Measurements from ENCODE around the gene BFSP1.

The BFSP1 gene

DNA sequence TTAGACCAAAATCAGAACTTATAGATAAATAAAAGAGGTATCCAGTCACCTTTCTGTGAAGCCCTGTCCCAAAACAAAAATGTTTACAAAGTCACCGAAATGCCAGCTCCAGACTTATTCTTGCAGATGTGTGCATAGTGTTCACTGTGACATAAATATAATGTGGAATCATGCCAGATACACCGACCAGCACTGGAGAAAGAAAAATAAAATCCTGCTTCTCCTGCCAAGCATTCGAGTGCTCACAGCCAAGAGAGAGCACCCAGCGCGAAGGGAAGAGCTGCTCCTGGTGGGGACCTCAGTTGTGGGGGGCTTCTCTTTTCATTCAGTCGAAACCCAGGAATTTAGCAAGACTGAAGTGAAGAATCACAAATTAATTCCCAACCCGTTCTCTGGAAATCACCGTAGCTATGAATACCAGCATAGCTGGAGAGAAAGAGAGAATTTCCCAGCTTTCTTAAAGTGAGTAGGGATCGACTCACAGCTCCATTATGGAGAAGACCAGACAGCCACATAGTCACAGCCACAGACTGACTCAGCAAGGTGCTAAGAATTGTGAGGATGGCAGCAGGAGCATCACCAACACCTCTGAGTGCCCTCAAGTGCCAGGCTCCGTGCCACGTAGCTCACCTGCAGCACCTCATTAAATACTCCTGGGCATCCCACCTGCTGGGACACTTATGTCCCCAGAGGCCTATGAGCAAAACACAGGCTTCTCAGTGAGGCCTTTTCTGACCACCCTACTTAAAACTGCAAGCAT lies 33.2 kb downstream of the BFSP1 start:
- DNase-seq (ENCODE audit: low read depth in 2 of 2): no peak

DNA sequence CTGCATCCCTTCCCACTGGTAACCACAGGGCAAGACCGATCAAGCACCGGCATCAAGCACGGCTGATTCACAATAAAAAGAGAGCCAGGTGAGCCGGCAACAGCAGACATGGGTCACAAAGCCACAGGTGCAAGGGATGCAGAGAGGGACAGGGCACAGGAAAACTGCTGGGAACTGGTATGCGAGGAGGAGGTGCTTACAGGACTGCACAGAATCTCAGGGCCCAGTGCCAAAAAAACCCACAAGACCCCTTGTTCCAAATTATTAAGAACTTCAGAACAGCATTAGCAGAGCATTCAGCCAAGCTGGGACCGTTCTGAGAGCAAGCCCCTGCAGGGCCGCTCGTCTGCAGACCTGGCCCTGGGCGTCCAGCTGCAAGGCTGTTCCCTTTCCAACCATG lies 35.4 kb downstream of the BFSP1 start:
- no peak for DNase-seq (ENCODE audit: low read depth in 2 of 2)

DNA sequence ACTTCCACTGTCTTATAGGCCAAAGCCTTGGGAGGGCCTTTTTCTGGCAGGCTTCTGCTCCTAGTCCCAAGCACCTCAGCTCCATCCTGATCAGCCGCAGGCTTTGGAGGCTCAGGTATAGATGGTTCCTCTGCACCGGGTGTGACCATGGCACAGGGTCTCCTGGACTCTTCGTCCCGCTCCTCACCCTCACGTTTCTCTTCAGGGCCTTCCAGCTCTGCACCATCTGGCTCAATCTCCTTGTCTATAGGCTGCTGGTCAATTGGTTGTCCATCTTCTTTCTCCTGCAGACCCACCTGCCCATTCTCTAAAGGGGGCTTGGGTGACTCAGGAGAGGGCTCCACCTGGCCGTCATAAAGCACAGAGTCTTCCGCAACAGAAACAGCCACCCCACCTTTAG lies 37.0 kb downstream of the BFSP1 start:
- DNase-seq (ENCODE audit: low read depth in 2 of 2): no peak

DNA sequence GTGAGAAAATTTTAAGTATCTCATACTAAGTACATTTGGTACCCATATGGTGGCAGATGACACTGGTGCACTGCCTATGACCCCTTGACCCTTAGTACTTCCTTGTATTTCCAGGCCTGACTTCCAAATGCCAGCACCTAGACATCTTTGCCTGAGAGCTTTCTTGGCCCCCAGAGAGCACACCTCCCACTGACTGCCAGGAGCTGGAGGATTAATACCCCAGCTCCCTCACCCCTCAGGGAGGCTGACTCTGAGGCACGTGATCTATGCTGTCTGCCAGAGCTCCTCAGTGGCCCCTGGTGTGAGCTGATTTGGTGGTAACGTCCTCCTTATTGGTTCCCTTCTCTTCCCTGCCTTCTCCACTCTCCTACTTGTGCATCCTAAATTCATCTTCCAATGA lies 38.0 kb downstream of the BFSP1 start:
- DNase-seq (ENCODE audit: low read depth in 2 of 2): no peak

DNA sequence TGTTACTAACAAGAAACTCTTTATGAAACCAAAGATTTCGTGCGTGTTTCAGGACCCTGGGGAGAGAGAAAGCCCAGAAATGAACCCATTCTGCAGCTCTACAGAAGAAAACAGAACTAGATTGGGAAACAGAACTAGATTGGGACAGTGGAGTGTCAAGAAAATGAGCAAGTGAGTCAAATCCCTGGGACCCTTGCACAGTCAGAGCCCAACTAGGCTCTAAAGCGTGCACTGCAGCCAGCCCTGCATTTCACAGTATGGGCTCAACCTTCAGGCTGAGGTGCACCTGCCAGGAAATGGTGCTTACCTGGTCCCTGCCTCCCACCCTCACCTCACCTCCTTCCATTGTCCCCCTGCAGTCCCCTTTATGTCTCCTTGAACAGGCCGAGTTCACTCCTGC lies 39.7 kb downstream of the BFSP1 start:
- DNase-seq (ENCODE audit: low read depth in 2 of 2): no peak

DNA sequence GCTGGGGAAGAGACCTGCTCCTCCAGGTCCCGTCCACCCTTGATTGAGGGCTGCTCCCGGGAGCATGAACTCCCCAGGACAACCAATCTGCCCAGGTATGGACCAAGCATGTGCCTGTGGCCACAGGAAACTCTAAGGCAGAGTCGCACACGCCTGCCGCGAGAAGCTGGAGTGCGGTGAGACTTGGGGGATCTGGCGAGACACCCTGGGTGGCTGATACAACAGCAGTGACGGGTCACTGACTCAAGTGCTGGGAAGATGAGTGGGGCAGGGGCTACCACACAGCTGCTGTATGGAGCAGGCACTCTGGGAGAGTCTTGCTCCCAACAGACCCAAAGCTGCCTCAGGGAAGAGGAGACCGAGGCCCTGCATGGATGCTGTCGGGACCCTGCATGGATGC lies 40.1 kb downstream of the BFSP1 start:
- no peak for DNase-seq (ENCODE audit: low read depth in 2 of 2)

DNA sequence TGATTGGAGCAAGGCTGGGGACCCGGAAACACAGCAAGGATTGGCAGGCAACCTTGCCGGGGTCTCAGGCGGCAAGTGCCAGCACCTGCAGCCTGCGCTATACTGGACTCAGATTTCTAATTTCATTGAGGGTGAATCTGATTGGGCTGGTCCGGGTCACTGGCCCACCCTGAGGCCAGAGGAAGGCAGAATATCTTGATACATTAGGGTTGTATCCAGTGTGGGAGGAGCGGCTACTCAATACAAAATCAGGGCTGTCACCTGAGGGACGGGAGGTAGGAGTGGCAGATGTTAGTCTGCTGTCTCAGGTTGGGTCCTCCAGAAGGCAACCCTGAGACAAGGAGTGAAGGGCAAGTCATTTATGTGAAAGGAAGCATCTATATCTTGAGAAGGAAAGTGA lies 40.7 kb downstream of the BFSP1 start:
- no peak for DNase-seq (ENCODE audit: low read depth in 2 of 2)

DNA sequence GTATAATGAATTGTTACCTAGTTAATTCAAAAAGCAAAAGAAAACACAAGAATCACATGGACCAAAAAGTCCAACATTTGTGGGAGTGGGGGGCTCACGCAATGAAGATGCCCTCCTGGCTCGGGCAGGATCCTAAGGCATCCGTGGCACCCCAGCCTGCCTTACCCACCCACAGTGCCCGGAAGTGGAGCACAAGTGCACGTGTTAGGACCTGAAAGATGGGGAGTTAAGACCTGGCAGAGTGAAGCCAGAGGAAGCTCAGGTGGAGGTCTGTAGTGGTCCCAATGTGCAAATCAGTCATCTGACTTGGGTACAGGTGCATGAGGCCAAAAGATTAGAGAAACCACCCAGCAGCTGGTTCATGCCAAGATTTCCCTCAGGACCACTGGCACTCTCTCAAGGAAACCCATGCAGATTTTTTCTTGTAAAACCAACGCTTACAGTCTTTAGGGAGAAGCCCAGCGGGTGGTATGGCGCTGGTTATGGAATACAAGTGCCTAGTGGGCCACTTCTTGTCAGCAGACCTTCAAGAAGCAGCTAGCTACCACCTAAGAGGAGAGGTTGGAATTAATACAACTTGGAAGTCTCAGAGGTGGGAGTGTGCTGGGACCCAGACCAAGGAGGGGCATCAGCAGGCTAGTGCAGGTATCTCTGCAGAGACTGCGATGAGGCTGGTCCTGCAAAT lies 42.1 kb downstream of the BFSP1 start:
- no peak for DNase-seq (ENCODE audit: low read depth in 2 of 2)

DNA sequence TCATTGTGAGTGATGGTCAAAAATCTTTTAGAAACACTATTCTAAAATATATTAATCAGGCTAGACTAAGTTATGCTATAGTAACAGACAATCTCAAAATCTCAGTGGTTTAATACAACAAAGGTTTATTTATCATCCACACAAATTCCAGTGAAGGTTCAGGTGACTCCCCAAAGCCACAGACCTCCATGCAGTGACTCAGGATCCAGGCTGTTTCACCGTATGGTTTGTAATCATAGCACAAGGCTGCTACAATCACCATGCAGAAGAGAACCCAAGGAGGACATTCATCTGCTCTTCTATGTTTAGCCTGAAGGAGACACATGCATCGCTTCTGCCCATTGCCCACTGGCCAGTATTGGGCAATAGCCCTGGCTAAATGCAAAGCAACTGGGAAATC lies 46.2 kb downstream of the BFSP1 start:
- no peak for DNase-seq (ENCODE audit: low read depth in 2 of 2)

DNA sequence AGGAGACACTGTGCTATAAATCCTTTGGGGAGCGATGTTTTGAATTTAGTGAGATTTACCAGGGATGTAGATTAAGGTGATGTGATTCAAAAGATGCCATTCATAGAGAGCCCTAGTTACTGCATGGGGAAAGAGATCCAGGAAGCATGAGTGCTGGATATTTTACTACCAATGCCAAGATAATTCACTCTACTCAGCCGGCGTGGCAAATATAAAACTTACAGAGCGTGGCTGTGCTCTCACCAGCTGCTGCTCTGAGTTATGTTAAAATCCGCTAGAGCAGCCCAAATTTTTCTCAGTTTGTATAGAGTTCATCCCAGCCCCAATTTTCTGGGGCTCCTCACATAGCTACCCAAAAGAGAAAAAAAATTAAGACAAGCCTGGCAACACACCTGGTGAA lies 48.6 kb downstream of the BFSP1 start:
- DNase-seq (ENCODE audit: low read depth in 2 of 2): no peak

DNA sequence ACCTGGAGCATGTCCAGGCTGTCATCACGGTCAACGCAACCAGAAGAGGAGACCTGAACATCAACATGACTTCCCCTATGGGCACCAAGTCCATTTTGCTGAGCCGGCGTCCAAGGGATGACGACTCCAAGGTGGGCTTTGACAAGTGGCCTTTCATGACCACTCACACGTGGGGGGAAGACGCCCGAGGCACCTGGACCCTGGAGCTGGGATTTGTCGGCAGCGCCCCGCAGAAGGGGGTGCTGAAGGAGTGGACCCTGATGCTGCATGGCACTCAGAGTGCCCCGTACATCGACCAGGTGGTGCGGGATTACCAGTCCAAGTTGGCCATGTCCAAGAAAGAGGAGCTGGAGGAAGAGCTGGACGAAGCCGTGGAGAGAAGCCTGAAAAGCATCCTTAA lies 49.5 kb downstream of the BFSP1 start:
- DNase-seq (ENCODE audit: low read depth in 2 of 2): no peak

DNA sequence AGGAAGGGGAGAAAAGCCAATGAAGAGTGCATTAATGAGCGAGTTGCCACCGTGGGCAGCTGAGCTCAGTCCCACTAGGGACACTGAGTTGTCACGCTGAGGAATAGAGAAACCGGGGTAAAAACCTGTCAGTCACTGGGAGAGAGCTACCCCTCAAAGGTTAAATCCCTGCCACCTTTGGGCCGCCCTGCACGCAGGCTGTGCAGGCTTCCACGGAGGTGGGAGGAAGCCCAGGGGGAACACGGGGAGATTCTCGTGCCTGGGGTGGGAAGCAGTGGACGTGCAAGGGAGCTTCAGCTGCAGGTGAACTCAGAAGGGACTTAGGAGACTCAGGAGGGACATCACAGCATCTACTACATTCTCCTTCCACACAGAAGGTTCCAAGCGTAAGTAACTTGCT lies 50.5 kb downstream of the BFSP1 start:
- no peak for DNase-seq (ENCODE audit: low read depth in 2 of 2)

DNA sequence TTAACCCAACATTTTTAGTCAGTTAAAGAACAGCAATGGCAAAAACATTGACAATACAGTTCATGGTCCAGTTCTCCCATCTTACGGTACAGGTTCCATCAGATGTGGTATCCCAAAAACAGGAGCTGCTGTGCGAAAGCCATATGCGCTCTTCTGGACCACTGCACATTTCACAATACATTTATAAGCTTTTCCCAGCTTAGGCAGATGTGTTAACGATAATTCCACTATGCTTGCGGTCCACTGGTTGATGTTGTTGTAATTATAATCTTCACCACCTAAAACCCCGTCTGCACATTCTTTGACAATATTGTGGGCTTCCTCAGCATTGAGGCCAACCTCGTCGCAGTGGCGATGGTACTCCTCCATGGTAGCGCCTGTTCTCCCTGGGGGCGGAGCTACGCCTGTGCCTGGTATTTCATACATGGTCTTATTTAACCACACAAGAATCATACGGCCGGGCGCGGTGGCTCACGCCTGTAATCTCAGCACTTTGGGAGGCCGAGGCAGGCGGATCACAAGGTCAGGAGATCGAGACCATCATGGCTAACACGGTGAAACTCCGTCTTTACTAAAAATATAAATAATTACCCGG lies 52.0 kb downstream of the BFSP1 start:
- DNase-seq (ENCODE audit: low read depth in 2 of 2): no peak

DNA sequence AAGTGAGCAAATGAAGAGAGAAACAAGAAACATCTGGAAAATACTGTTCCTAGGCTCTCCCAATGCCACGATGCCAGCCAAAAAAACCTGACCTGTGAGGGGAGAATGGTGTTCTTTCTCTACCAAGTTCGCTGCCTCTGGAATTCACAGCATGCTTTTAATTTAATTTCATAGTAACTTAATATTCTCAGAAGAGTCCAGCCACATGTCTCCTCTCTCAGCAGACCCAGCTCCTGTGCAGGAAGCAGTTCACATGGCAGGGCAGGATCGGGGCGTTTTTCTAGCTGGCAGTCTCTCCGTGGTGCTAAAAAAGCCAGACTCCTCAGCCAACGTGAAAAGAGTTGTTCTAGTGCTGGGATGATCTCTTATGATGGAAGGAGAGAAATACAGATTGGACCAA lies 57.5 kb downstream of the BFSP1 start:
- no peak for DNase-seq (ENCODE audit: low read depth in 2 of 2)

DNA sequence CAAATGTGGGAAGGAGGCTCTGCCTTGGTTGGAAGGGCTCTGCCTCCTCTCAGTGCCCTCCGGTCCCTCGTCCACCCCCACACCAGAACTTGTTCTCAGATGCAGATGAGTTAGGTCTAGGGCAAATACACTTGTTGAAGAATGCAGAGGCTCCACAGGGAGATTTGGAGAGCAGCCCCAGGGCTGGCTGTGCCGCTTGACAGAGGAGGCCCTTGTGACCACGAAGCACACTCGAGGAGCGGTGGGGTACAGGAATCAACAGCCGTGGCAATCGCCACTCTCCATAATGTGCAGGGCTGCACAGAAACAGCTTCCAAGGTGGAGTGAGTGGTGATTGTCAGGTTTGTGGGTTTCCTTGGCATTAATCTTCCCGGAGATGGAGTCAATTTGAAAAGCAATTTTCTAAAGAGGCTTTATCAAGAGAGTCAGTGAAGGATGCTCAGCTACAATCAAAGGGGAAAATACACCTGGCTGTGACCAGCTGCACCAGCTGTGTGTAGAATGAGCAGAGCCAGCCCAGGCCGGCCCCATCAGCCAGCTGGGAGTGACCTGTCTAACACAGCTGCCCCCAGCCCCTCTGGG lies 59.5 kb downstream of the BFSP1 start:
- no peak for DNase-seq (ENCODE audit: low read depth in 2 of 2)

DNA sequence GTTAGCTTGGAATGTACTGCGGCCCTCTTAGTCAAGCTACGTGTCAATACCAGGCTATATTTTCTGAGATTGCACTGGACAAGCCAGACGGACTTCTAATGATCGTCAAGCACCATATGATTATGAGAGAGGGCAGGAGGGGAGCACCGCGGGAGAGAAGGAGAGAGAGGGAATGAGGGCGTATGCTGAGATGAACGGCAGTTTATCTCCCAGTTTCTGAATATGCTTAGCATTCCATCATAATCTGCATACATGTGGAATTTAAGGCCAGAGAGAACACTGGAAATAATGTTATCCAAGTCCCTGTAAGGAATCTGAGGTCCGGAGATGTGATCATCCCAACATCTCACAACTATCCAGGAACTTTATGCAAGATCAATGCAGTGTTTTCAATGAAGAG lies 60.2 kb downstream of the BFSP1 start:
- DNase-seq (ENCODE audit: low read depth in 2 of 2): no peak

DNA sequence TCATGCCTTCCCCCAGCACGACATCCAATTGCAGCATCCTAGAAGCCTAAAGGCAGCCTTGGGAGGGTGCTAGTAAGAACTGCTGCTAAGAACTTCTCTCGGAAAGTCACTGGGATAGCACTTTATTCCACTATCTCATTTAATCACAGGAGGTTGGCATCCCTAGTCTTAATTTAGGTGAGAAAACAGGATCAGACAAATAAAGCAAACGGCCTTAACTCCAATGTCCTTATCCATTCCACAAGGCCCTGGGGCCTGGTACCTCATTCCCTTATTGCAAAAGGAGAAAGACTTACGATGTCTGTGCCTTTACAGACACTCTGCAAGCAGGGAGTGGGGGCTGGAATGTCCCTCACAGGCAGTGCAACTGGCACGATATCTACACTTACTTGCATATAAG lies 60.7 kb downstream of the BFSP1 start:
- no peak for DNase-seq (ENCODE audit: low read depth in 2 of 2)

DNA sequence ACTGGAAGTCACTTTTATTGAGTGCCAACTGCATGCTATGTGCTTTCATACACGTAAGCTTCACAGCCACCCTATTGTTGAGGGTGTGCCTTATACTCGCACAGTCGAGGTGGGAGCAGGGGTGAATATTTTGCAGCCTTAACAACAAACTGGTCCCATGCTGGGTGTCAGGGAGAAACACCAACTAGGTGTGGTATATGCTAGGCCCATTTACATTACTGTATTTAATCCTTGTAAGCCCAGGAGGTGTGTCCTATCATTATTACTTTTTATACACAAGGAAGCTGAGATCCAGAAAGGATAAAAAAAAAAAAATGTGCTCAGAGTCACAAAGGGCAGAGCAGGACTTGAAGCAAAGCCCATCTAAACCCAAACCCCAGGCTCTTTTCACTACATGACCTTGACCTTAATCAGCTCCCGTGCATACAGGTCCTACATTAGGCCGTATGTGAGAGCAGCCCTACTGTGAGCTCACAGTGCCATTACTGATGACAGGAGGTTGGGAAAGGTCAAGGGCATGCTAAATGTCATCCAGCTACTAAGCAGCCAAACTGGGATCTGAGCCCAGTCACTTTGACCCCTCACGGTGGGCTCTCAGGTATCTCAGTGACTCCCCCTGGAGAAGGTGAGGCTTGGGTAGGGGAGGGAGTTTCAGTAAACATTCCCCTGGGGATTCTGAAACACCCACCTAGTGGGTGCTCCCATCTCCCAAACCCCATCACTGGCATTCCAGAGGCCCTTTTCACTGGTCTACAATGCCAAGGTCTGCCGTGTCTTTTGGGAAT lies 61.7 kb downstream of the BFSP1 start:
- no peak for DNase-seq (ENCODE audit: low read depth in 2 of 2)

DNA sequence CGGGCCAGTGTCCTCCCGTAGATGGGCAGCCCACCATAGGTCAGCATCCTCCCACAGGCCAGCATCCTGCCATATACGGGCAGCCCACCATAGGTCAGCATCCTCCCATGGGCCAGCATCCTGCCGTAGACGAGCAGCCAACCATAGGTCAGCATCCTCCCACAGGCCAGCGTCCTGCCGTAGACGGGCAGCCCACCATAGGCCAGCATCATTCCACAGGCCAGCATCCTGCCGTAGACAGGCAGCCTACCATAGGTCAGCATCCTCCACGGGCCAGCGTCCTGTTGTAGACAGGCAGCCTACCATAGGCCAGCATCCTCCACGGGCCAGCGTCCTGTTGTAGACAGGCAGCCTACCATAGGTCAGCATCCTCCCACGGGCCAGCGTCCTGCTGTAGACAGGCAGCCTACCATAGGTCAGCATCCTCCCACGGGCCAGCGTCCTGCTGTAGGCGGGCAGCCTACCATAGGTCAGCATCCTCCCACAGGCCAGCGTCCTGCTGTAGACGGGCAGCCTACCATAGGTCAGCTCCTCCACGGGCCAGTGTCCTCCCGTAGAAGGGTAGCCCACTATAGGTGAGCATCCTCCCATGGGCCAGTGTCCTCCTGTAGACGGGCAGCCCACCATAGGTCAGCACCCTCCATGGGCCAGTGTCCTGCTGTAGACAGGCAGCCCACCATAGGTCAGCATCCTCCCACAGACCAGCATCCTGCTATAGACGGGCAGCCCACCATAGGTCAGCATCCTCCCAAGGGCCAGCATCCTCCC lies 62.9 kb downstream of the BFSP1 start:
- no peak for DNase-seq (ENCODE audit: low read depth in 2 of 2)

DNA sequence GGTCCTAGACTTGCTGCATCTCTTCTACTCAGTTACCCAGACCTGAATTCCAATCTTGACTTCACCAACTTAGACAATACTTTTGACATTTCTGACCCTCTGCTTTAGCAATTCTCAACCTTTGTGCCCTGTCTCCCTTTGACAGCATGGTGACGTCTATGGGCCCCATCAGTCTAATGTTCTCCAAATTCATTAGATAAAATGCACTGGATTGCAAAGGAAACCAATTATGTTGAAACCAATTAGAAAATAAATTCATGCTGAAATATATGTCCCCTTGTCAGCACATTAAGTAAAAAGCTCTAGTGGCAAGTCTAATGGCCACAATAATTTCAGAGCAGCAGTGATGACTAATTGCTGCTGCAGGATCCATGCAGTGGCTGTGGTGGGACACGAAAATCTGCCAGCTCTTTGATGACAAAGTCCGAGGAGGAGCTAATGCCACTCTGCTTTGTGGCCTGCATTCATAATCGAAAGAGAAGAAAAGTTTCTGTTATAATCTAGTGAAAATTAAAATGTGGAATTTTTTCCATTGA lies 64.0 kb downstream of the BFSP1 start:
- no peak for DNase-seq (ENCODE audit: low read depth in 2 of 2)

DNA sequence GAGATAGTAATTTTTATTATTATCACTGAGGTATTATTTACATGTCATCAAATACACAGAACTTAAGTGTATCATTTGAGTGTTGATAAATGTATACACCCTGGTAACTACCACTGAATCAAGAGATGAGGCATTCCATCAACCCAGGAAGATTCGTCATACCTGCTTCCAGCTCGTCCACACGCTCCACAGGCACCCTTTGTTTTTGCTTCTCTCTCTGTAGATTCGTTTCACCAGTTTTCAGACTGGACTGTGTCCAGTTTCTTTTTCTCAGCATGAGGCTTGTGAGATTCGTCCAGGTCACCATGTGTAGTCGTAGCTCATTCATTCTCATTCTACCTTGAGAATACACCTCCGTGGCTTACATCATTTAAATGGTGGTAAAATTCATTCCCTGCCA lies 64.5 kb downstream of the BFSP1 start:
- no peak for DNase-seq (ENCODE audit: low read depth in 2 of 2)

All from activated CD8-positive, alpha-beta memory T cell treated with anti-CD3 and anti-CD28 coated beads for 4 hours (primary cell).